GM03348 (cell line): ENCODE measurements around the gene SRPRB.

Source experiments
- DNase-seq: peaks from one replicate; pipeline ENCODE4 v3.0.0; 2012; ENCODE audit warnings: low spot score

The SRPRB gene

DNA sequence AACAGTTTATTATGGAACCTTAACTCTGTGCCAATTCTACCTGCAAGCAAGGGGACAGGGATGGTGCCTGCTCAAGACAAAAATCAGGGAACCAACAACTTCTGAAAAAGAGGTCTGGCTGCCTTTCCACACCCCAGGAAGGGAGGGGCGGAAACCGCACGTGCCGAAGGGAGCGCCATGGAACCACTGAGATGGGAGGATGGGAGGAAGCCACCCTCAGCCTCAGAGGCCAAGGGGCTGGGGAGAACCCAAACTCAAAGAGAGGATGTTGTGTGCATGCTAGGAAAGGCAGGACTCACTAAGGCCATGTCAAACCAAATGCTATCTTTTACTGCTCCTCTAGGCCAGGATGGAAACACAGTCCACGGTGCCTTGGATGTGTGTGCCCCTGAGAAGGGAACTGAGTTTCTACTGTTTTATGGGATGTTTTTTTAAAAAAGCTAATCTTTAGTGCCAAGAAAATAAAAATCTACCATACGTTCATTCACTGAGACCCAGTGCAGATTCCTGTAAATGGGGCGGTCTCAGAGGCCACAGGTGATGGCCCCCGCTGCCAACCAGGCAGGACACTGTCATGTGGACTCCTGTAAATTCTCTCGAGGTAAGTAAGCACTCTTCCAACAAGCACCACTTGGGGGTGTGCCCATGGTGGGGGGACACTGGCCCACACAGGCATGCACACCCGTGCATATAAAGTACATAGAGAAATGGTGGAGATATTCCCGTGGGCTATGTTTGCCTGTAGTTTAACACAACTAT, 20.5 kb downstream of the SRPRB start:
- DNase-seq, result no peak

DNA sequence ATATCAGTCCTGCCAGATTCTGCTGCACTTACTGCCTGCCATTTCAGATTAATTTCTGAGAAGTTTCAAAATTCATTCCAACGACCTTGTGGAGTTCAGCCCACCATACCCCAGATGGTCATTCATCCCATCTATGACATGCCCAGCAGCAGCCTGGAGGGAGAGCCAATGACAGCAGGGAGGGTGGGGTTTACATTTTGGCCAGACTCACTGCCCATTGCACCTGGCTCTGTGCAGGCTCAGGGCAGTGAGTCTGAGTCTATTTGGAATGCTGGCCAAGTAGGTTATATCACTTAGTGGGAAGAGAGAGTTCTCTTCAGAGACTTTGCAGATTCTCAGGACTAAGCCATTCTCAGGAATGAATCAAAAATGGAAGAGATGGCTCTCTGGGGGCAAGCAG, 21.5 kb downstream of the SRPRB start:
- DNase-seq, result no peak

- DNase-seq, result no peak
Observed at GRCh38 chr3:133827684-133828083, 22.1 kb downstream of the SRPRB start.

- DNase-seq, result no peak
Observed at GRCh38 chr3:133828576-133829309, 23.1 kb downstream of the SRPRB start.

DNA sequence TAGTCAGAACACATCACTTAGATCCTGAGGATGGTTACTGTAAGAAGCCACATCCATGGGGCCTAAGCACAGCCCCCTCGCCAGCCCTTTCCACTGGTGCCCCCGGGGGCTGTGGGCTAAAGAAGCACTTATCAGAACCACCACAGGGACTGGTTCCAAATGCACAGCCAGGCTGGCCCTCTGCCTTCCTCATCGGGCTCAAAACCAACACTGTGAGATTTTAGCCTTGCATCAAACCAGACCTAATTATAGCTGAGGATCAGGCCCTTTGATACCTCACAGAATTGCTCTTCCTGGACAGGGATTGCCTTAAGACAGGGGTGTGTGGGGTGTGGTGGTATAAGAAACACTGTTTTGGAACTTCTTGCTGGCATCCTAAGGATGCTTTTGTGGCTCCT, 23.7 kb downstream of the SRPRB start:
- no peak for DNase-seq

DNA sequence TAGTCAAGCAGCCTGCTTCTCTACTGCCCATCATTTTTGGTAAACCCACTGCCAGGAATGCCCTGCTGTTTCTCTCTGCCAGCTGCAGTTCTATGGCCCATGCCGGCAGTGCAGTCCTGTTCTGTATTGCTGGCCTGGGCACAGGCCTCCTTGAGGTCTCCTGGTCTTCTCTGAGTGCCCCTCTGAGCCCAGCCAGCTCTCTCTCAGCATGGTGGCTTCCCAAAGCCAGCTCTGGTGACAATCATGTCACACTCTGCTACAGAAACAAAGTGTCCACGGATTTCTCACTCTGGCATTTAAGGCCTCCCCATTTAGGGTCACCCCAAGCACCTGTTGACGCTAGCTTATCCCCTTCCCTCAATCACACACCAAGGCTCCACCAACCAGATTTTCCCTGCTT, 24.5 kb downstream of the SRPRB start:
- DNase-seq, result no peak

GRCh38 chr3:133831966-133832801, 26.6 kb downstream of the SRPRB start:
- DNase-seq, result no peak

DNA sequence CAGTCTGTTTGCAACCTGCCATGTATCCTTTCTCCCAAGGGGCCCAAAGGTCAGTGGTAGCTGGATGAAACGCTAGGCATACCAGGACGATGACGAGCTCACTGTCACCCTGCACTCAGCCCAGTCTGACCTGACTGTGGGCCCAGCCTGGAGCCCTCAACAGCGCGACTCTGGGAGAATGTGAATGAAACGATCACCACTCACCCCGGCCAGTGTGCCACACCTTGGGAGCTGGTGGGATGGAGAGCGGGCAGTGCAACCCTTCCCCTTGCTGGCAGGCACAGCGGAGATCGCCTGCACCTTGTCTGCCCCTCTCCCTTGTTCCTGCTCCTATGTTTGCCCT, 27.2 kb downstream of the SRPRB start:
- no peak for DNase-seq

- no peak for DNase-seq
Observed at GRCh38 chr3:133833267-133833666, 27.7 kb downstream of the SRPRB start.

DNA sequence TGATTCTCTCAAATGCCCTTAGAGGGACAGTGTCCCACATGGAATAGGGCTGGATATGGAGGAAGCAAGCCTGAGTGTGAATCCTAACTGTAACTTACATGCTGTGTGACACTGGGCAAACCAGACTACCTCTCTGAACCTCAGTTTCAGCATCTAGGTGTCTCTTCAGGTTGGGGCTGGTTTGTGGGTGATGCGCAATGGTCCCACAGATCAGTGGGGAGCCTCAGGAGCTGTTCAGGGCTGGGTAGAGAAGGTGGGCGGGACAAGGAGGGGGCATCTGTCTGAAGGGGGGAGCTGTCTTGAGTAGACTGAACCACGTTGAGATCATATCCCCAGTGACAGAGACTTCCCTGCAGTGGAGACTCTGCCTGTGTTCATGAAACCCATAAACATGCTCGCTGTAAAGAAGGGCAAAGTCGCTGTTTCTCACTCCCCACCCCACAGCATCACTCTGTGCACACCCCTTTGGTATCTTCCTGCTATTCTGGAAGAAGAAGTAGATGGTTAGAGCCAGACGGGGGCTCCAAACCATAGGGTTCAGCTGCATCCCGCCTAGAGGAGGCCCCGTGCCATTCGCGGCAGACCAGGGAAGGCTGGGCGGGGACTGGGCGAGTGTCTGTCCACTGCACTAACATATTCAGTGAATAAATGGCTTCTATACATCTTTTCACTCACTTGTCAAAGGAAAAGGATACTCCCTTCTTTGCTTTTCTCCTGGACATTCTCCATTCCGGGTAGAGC, 28.4 kb downstream of the SRPRB start:
- DNase-seq, result no peak

- DNase-seq, result no peak
Observed at GRCh38 chr3:133834621-133835417, 29.2 kb downstream of the SRPRB start.

DNA sequence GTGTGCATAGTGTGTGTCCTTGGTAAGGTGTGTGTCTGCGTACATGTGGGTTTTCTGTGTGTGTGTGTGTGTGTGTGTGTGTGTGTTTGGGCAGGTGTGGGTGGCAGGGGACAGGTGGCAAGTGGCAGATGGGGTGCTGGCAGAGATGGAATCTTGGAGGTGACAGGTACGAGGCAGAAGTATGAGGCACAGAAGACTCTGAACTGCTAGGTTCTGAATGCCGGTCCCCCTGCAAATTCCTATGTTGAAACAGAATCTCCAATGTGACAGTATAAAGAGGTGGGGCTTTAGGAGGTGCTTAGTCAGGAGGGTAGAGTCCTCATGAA, 29.8 kb downstream of the SRPRB start:
- DNase-seq, result no peak

- no peak for DNase-seq
Observed at GRCh38 chr3:133835961-133836360, 30.3 kb downstream of the SRPRB start.

DNA sequence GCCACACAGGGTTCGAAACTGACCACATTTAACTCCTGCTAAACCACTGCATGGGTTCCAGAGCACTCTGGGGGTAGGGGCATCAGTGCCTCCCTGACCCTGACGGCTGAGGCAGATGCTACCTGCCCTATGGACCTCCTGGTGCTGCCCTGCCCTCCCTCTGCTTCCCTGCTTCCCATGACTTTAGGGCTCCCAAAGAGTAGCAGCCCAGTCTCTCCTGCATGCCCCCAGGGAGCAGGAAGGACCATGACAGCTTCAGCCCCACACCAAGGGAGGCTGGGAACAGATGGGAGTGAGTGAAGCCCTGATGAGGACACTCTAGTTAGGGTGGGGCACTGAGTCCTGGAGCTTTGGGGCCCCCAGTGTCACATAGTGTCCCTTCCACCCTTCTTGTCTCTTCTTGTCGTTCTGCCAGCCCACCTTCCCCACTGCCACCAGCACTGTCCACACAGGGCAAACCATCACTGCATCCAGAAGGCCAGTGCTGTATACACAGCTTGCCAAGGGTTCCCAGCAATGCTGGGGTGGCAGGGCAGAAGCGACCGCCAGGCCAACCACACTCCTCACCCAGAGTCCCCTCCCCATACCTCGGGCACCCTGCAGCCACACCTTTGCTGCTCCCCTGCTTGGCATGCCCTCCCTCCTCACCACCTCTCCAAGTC, 31.0 kb downstream of the SRPRB start:
- no peak for DNase-seq

- DNase-seq, result no peak
Observed at GRCh38 chr3:133837487-133838295, 32.1 kb downstream of the SRPRB start.

GRCh38 chr3:133838296-133838789, 32.7 kb downstream of the SRPRB start:
- DNase-seq, result no peak

DNA sequence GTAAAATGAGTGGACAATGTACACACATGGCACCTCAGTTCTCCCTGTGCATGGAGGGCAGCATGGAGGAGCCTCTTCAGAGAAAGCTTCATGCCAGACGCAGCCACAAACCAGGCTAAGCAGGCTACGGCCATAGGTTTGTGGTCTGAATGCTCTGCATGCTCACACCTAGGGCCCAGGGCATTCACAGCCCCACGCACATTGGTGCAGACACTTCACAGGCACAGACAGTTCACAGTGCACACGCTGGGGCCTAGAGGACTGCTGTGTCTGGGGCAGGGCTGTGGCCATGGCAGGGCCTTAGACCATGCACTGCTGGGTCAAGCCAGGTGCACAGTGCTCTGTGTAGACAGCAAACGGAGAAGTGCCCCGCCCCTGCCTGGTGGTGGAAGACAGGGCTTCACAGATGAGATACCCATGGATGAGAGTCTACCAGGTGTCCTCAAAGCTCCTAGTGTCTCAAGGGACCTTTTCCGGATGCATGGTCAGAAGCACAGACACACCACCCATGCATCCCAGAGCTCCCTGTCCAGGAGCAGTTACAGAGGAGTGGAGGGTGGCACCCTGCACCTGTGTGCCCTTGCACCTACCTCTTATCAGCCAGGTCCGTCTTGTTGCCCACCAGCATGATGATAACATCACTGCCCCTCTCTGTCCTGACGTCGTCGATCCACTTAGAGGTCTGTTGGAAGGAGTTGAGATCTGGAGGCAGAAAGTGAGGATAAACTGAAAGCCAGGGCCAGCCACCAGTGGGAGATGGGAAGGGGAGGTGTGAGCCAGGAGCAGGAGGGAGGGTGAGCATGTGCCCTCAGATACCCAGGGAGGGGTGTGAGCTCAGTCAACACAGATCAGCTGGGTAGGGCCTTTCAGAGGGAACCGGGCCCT, 33.5 kb downstream of the SRPRB start:
- no peak for DNase-seq

GRCh38 chr3:133840055-133840737, 34.6 kb downstream of the SRPRB start:
- no peak for DNase-seq
